Ovary (tissue), 9 donors: ENCODE measurements around the gene DPYSL4. TPM values are rescaled to one million over a fixed set of nuclear protein-coding genes. Genes with fewer than 3 reads are reported as not detected.

Experiments used
- DNase-seq, 5 donors: peaks; one replicate each; pipeline ENCODE4 v3.0.0-alpha.2; 2019 to 2020
- H3K27ac ChIP-seq, 2 donors: fragments of 200-600 bp; one replicate each; pipeline versions ENCODE4 v1.5.1 to v1.8.0; 2019 to 2022
- H3K27me3 ChIP-seq: fragments of 200-600 bp; one replicate; pipeline ENCODE4 v1.8.0; 2022
- H3K36me3 ChIP-seq: fragments of 200-600 bp; sonication (generic); one replicate; pipeline ENCODE4 v1.5.1; 2019
- H3K4me1 ChIP-seq: one replicate; pipeline ENCODE4 v1.8.1; 2013; ENCODE audit warnings: mild to moderate bottlenecking, moderate library complexity; ENCODE audit not compliant: insufficient read depth
- H3K4me3 ChIP-seq: fragments of 200-600 bp; sonication (generic); one replicate; pipeline ENCODE4 v1.5.1; 2017
- H3K9me3 ChIP-seq, 2 donors: fragments of 200-600 bp in 1 of 2; sonication (generic) in 1 of 2; one replicate each; pipeline versions ENCODE4 v1.5.1 to v1.8.1; 2013 to 2019; ENCODE audit warnings: mild to moderate bottlenecking in 1 of 2, moderate library complexity in 1 of 2
- EP300 ChIP-seq: sonication (generic); formaldehyde crosslinking; IDR thresholded peaks from one replicate; pipeline ENCODE4 v1.6.1; 2017; ENCODE audit warnings: antibody characterized with exemption
- POLR2A ChIP-seq: fragments of 450-650 bp; IDR thresholded peaks from one replicate; pipeline ENCODE4 v1.6.1; 2017; ENCODE audit warnings: antibody characterized with exemption, mild to moderate bottlenecking, moderate library complexity
- WGBS, 3 donors: extraction: QIAGEN DNeasy Blood & Tissue Kit in 1 of 3; methylation state at CpG; one replicate each; pipeline versions ENCODE4 v1.1.5 to v1.1.7; 2013 to 2017; 5-methylcytosine and 5-hydroxymethylcytosine counted together
- intact Hi-C, 4 donors: fragments of 100-400 bp; cut with DNase I; formaldehyde crosslinking; loops; one replicate each; pipeline versions ENCODE4 v1.11.0 to v1.15.1; 2022 to 2023
- polyA plus RNA-seq, 2 donors: library from polyadenylated mRNA; stranded (reverse); fragments of 200-250 nt in 1 of 2; fragments of 350-450 nt in 1 of 2; fragmentation: Illumina TruSeq in 1 of 2; extraction: RNeasy Lipid Tissue Mini Kit (QIAGEN cat#74804) in 1 of 2; gene quantifications; one replicate each; pipeline ENCODE4 v1.2.3, GENCODE V29; 2013 to 2014
- total RNA-seq, 7 donors: library from RNA; depleted of rRNA in 2 of 7; stranded (reverse); fragments of >200 nt in 2 of 7; fragmentation: NEBNext Ultra II Directional in 3 of 7; extraction: Animal tissue kit (Norgen Biotek cat#: 25700) in 3 of 7; gene quantifications; one replicate each; pipeline versions ENCODE4 v1.1.0 to v1.2.4, GENCODE V29; 2016 to 2023
- TF ChIP-seq, protein P1 (sequence below), 3 donors: fragments of 450-650 bp in 2 of 3; fragments of 200-600 bp in 1 of 3; IDR thresholded peaks; one replicate each; pipeline versions ENCODE4 v1.5.1 to v1.8.0; 2016 to 2022; ENCODE audit warnings: antibody characterized with exemption in 3 of 3, mild to moderate bottlenecking in 1 of 3
- donor health status: DM: no; HTN: no; CAD: no; lungs with moderate emphysema.
- donor health status: DM: no; HTN: no; CAD: no.
- donor health status: Bipolar disorder and iron deficiency.
- donor health status: DM: yes; HTN: yes; CAD: no.
- donor health status: DM: no; HTN: no; CAD: no.
- donor health status: DM: yes; HTN: yes; CAD: no.

DPYSL4 gene
- total and polyA plus RNA-seq, 9 donors: 0.27 to 7.0 (median 1.7) TPM

DNA sequence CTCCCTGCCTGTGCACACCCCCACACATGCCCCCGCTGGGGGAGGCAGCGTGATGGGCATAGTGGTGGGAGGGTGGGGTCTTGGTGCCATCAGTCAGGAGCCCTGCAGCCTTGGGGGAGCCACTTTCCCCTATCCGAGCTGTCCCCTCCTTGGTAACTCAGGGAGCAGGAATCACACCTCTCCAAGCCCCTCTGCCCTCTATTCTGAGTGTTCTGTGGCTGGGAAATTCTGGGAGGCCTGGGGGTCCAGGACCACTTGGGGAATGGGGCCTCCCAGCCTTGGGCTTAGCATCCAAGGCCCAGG is 11.3 kb downstream of the DPYSL4 start:
- no peak overlapping the region for H3K27ac ChIP-seq
- no peak for DNase-seq
- intact Hi-C loops: no loop called here
- 95 to 98% (median 95%) methylated on average over 3 of the region's 3 CpGs for WGBS, 3 donors
- H3K36me3 ChIP-seq: no peaks in the 10 kb centered on the region
- no peak overlapping the region for H3K4me3 ChIP-seq
- peaks cover 2% of the 10 kb centered on the region for H3K4me1 ChIP-seq
- H3K27me3 ChIP-seq: no peaks in the 10 kb centered on the region
- TF ChIP-seq, protein P1, sequence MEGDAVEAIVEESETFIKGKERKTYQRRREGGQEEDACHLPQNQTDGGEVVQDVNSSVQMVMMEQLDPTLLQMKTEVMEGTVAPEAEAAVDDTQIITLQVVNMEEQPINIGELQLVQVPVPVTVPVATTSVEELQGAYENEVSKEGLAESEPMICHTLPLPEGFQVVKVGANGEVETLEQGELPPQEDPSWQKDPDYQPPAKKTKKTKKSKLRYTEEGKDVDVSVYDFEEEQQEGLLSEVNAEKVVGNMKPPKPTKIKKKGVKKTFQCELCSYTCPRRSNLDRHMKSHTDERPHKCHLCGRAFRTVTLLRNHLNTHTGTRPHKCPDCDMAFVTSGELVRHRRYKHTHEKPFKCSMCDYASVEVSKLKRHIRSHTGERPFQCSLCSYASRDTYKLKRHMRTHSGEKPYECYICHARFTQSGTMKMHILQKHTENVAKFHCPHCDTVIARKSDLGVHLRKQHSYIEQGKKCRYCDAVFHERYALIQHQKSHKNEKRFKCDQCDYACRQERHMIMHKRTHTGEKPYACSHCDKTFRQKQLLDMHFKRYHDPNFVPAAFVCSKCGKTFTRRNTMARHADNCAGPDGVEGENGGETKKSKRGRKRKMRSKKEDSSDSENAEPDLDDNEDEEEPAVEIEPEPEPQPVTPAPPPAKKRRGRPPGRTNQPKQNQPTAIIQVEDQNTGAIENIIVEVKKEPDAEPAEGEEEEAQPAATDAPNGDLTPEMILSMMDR (IDR thresholded peaks at IDR 0.05): no peak
- H3K9me3 ChIP-seq: no peaks in the 10 kb centered on the region

- Histone ChIP-seq H3K27ac (no peak overlapping the region), H3K36me3 (no peaks in the 10 kb centered on the region), H3K27me3 (no peaks in the 10 kb centered on the region), H3K4me3 (no peak overlapping the region), H3K9me3 (no peaks in the 10 kb centered on the region), H3K4me1 (no peaks in the 10 kb centered on the region)
- no peak for TF ChIP-seq EP300
- TF ChIP-seq POLR2A: no peak
- TF ChIP-seq, protein P1 (IDR thresholded peaks at IDR 0.05): no peak
- peak in 1 of 5 donors; percentile 29 for DNase-seq
- 88 to 94% (median 92%) methylated on average over 33 to 35 of the region's 35 CpGs for WGBS, 3 donors
- intact Hi-C loops: no loop called here
Measured at GRCh38 chr10:132198381-132199181, 11.8 kb downstream of the DPYSL4 start.

- no peak overlapping the region for H3K4me3 ChIP-seq
- no peak for TF ChIP-seq EP300
- no peak overlapping the region for H3K27ac ChIP-seq
- H3K4me1 ChIP-seq: no peaks in the 10 kb centered on the region
- DNase-seq: peak in 1 of 5 donors; percentile 24
- no peaks in the 10 kb centered on the region for H3K36me3 ChIP-seq
- WGBS, 3 donors: 87 to 89% (median 88%) methylated on average over 11 of the region's 11 CpGs
- H3K27me3 ChIP-seq: no peaks in the 10 kb centered on the region
- intact Hi-C loops: no loop called here
- no peaks in the 10 kb centered on the region for H3K9me3 ChIP-seq
Measured at GRCh38 chr10:132199268-132199853, 12.6 kb downstream of the DPYSL4 start.

DNA sequence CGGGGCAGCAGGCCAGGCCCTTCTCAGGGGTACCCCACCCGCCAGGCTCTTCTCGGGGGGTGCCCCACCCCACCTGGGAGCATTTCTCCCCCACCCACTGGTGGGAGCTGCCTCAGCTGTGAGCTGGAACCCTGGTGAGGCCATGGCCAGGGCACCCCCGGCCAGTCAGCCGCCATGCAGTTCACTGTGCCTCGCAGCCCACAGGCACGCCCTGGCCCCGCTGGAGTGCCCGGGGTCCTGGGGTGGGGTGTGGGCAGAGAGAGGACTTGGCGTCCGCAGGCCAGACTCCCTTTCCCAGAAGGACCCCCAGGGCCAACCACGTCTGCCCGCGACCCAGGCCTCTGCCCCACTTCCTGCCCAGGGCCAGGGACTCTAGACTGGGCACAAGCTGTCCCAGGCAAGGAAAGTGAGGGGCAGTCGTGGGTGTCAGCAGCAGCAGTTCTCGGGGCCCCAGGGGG is 13.1 kb downstream of the DPYSL4 start:
- intact Hi-C loops: no loop called here
- no peak for DNase-seq
- H3K4me3 ChIP-seq: no peak overlapping the region
- H3K9me3 ChIP-seq: no peaks in the 10 kb centered on the region
- H3K27me3 ChIP-seq: no peaks in the 10 kb centered on the region
- WGBS, 3 donors: 85 to 94% (median 89%) methylated on average over 11 to 16 of the region's 16 CpGs
- no peak overlapping the region for H3K27ac ChIP-seq
- H3K4me1 ChIP-seq: no peaks in the 10 kb centered on the region
- no peak for TF ChIP-seq EP300
- TF ChIP-seq, protein P1 (IDR thresholded peaks at IDR 0.05): no peak
- TF ChIP-seq POLR2A: no peak
- no peaks in the 10 kb centered on the region for H3K36me3 ChIP-seq
